Stomach (tissue), 4 donors: ENCODE measurements around the gene RXYLT1.

ENCODE experiments used
- EP300 ChIP-seq: sonication (generic); formaldehyde crosslinking; IDR thresholded peaks from one replicate; pipeline ENCODE4 v1.6.1; 2017; ENCODE audit warnings: antibody characterized with exemption
- POLR2A ChIP-seq, 4 donors: fragments of 450-650 bp; IDR thresholded peaks; one replicate each; pipeline ENCODE4 v1.6.1; 2016; ENCODE audit warnings: antibody characterized with exemption in 4 of 4, control low read depth in 2 of 4, mild to moderate bottlenecking in 1 of 4, moderate library complexity in 1 of 4
- TF ChIP-seq, protein P1 (sequence below), 7 experiments: fragments of 450-650 bp in 4 of 7; fragments of 200-600 bp in 3 of 7; sonication (generic) in 3 of 7; IDR thresholded peaks; one replicate each; pipeline ENCODE4 v1.5.1; 2016 to 2019; ENCODE audit warnings: antibody characterized with exemption in 7 of 7, control low read depth in 2 of 7, mild to moderate bottlenecking in 1 of 7

DNA sequence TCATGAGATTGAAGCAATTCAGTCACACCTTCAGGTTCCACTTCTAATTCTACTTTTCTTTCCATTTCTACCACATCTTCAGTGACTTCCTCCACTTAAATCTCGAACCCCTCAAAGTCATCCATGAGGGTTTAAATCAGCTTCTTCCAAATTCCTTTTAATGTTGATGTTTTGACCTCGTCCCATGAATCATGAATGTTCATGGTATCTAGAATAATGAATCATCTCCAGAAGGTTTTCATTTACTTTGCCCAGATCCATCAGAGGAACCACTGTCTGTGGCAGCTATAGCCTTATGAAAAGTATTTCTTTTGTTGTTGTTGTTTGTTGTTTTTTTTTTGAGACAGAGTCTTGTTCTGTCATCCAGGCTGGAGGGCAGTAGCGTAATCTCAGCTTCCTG is 7.6 kb downstream of the RXYLT1 start:
- TF ChIP-seq, protein P1, sequence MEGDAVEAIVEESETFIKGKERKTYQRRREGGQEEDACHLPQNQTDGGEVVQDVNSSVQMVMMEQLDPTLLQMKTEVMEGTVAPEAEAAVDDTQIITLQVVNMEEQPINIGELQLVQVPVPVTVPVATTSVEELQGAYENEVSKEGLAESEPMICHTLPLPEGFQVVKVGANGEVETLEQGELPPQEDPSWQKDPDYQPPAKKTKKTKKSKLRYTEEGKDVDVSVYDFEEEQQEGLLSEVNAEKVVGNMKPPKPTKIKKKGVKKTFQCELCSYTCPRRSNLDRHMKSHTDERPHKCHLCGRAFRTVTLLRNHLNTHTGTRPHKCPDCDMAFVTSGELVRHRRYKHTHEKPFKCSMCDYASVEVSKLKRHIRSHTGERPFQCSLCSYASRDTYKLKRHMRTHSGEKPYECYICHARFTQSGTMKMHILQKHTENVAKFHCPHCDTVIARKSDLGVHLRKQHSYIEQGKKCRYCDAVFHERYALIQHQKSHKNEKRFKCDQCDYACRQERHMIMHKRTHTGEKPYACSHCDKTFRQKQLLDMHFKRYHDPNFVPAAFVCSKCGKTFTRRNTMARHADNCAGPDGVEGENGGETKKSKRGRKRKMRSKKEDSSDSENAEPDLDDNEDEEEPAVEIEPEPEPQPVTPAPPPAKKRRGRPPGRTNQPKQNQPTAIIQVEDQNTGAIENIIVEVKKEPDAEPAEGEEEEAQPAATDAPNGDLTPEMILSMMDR (IDR thresholded peaks at IDR 0.05): no peak
- TF ChIP-seq EP300 (no peak), POLR2A (IDR thresholded peaks at IDR 0.05) (no peak)
